Sigmoid colon (tissue), 4 donors: Measurements from ENCODE around the gene BICC1.

Source experiments
- CTCF ChIP-seq, 4 experiments: fragments of 450-650 bp in 3 of 4; fragments of 200-600 bp in 1 of 4; IDR thresholded peaks; one replicate each; pipeline ENCODE4 v1.5.1; 2016 to 2019; ENCODE audit warnings: antibody characterized with exemption in 4 of 4, mild to moderate bottlenecking in 3 of 4, moderate library complexity in 2 of 4
- POLR2A ChIP-seq, 2 donors: fragments of 450-650 bp; IDR thresholded peaks; one replicate each; pipeline ENCODE4 v1.6.1; 2016; ENCODE audit warnings: antibody characterized with exemption in 2 of 2, mild to moderate bottlenecking in 2 of 2, moderate library complexity in 2 of 2
- POLR2AphosphoS5 ChIP-seq, 4 donors: sonication (generic); formaldehyde crosslinking; IDR thresholded peaks; one replicate each; pipeline ENCODE4 v1.6.1; 2017; ENCODE audit warnings: antibody characterized with exemption in 4 of 4

DNA sequence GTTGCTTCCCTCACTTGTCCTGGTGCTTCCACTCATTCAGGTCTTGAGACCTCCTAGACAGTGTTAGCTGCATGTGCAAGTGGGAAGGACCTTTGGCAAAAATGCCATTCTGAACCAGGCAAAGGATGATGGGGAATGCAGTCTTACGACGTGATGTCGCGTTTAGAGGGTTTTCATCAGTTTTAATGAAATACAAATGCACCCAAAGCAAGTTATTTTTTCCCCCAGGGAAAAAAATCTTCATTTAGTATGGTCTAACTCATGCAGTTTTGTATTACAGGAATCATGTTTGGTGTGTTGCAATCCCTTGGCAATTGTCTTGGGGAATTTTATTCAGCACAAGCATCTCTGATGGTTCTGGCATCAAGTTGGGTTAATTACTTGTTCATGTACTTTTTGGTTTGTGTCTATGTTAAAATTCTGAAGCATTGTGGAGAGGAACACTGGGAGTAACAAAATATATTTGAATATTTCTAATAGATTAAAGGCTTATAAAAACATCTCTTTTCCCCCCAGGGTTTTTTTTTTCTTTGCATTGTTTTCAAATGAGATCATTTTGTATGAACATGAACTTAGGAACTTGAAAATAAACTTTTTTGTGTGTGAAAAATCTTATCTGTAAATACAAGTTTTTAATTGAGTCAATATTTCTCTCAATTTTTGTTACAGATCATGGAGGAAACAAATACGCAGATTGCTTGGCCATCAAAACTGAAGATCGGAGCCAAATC lies 188.9 kb downstream of the BICC1 start:
- no peak for TF ChIP-seq CTCF (IDR thresholded peaks at IDR 0.05)
- TF ChIP-seq POLR2A (IDR thresholded peaks at IDR 0.05), result no peak
- TF ChIP-seq POLR2AphosphoS5 (IDR thresholded peaks at IDR 0.05), result peak in 1 of 4 donors; percentile 26
